MM.1S (cell line): ENCODE measurements around the gene HS1BP3.

Experiments used
- DNase-seq: peaks from one replicate; pipeline ENCODE4 v3.0.0-alpha.2; 2015
- H2AFZ ChIP-seq: fragments of 300-600 bp; sonication (generic); 2 replicates; pipeline ENCODE4 v1.6.0; 2016; ENCODE audit warnings: antibody characterized with exemption, low read length
- H3F3A ChIP-seq: fragments of 300-600 bp; sonication (generic); 2 replicates; pipeline ENCODE4 v1.6.1; 2016; ENCODE audit warnings: mild to moderate bottlenecking, antibody characterized with exemption, low read length, moderate library complexity, mixed read lengths; ENCODE audit not compliant: insufficient read depth
- H3K27ac ChIP-seq: fragments of 300-600 bp; sonication (generic); 2 replicates; pipeline ENCODE4 v1.5.1; 2016; ENCODE audit warnings: mild to moderate bottlenecking, low read length
- H3K27me3 ChIP-seq: fragments of 300-600 bp; sonication (generic); replicated peaks from 2 replicates; pipeline ENCODE4 v1.6.0; 2016; ENCODE audit warnings: low read length; ENCODE audit not compliant: insufficient read depth
- H3K36me3 ChIP-seq: fragments of 300-600 bp; sonication (generic); replicated peaks from 2 replicates; pipeline ENCODE4 v1.6.1; 2016; ENCODE audit warnings: mild to moderate bottlenecking, low read length, mixed read lengths; ENCODE audit not compliant: insufficient read depth
- H3K4me1 ChIP-seq: fragments of 300-600 bp; sonication (generic); 2 replicates; pipeline ENCODE4 v1.6.1; 2016; ENCODE audit warnings: low read length, mixed read lengths
- H3K4me2 ChIP-seq: fragments of 300-600 bp; sonication (generic); 2 replicates; pipeline ENCODE4 v1.6.0; 2016; ENCODE audit warnings: low read depth, low read length
- H3K4me3 ChIP-seq: fragments of 300-600 bp; sonication (generic); 2 replicates; pipeline ENCODE4 v1.5.1; 2016; ENCODE audit warnings: low read length, mixed read lengths
- H3K79me2 ChIP-seq: fragments of 300-600 bp; sonication (generic); 2 replicates; pipeline ENCODE4 v1.6.1; 2016; ENCODE audit warnings: mixed run types, low read length, mixed read lengths
- H3K9ac ChIP-seq: fragments of 300-600 bp; sonication (generic); 2 replicates; pipeline ENCODE4 v1.6.1; 2016; ENCODE audit warnings: low read length, mixed read lengths
- H3K9me2 ChIP-seq: fragments of 300-600 bp; sonication (generic); replicated peaks from 2 replicates; pipeline ENCODE4 v1.6.1; 2016; ENCODE audit warnings: mild to moderate bottlenecking, low read length, mixed read lengths; ENCODE audit not compliant: insufficient read depth
- H3K9me3 ChIP-seq: fragments of 300-600 bp; sonication (generic); replicated peaks from 2 replicates; pipeline ENCODE4 v1.6.1; 2016; ENCODE audit warnings: mild to moderate bottlenecking, low read length, mixed read lengths; ENCODE audit not compliant: insufficient read depth
- H4K20me1 ChIP-seq: fragments of 300-600 bp; sonication (generic); 2 replicates; pipeline ENCODE4 v1.6.1; 2016; ENCODE audit warnings: mild to moderate bottlenecking, low read length, moderate library complexity, mixed read lengths; ENCODE audit not compliant: insufficient read depth
- EZH2 ChIP-seq: fragments of 300-600 bp; sonication (generic); optimal IDR thresholded peaks from 2 replicates; pipeline ENCODE3; 2017; ENCODE audit warnings: low read depth, mild to moderate bottlenecking, antibody characterized with exemption, low read length, mixed read lengths
- EZH2phosphoT487 ChIP-seq: fragments of 300-600 bp; sonication (generic); IDR thresholded peaks from 2 replicates; pipeline ENCODE4 v1.6.1; 2018; ENCODE audit warnings: antibody characterized with exemption, low read length
- TF ChIP-seq, protein P1 (sequence below): fragments of 300-600 bp; sonication (generic); IDR thresholded peaks from 2 replicates; pipeline ENCODE4 v1.5.1; 2016; ENCODE audit warnings: antibody characterized with exemption, low read length, mixed read lengths

Gene HS1BP3

DNA sequence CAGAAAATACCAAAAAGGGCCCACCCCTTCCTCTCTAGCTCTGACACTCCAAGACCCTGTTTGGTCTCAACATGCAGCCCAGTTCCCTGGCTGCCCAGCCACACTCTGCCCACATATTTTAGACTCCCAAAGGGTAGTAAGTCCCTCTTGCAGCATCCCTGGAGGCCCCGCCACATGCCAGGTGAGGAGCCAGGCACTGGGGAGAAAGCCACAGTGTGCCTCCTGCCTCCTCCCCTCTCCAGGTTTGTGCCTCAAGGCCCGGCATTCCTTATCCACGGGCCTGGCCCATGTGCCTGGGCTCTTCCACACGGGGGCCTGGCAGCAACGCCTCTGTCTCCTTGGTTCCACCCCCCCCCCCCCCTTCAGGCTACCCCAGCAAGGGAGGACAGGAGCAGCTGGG is 75.5 kb downstream of the HS1BP3 start:
- Histone ChIP-seq H3K27me3 (no peaks in the 10 kb centered on the region), H3K36me3 (no peaks in the 10 kb centered on the region), H3K9me3 (no peaks in the 10 kb centered on the region), H2AFZ (no peak overlapping the region), H3K9me2 (no peaks in the 10 kb centered on the region), H3K27ac (no peak overlapping the region), H3K4me2 (no peak overlapping the region), H3K79me2 (no peaks in the 10 kb centered on the region), H3K4me3 (no peak overlapping the region), H4K20me1 (no peaks in the 10 kb centered on the region), H3K4me1 (peaks cover 38% of the 10 kb centered on the region), H3F3A (peaks cover 6% of the 10 kb centered on the region; the same call in 1 of the 2 replicates), H3K9ac (no peak overlapping the region)
- TF ChIP-seq EZH2phosphoT487 (no peak), EZH2 (no peak)
- TF ChIP-seq, protein P1, sequence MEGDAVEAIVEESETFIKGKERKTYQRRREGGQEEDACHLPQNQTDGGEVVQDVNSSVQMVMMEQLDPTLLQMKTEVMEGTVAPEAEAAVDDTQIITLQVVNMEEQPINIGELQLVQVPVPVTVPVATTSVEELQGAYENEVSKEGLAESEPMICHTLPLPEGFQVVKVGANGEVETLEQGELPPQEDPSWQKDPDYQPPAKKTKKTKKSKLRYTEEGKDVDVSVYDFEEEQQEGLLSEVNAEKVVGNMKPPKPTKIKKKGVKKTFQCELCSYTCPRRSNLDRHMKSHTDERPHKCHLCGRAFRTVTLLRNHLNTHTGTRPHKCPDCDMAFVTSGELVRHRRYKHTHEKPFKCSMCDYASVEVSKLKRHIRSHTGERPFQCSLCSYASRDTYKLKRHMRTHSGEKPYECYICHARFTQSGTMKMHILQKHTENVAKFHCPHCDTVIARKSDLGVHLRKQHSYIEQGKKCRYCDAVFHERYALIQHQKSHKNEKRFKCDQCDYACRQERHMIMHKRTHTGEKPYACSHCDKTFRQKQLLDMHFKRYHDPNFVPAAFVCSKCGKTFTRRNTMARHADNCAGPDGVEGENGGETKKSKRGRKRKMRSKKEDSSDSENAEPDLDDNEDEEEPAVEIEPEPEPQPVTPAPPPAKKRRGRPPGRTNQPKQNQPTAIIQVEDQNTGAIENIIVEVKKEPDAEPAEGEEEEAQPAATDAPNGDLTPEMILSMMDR, result no peak
- no peak for DNase-seq

DNA sequence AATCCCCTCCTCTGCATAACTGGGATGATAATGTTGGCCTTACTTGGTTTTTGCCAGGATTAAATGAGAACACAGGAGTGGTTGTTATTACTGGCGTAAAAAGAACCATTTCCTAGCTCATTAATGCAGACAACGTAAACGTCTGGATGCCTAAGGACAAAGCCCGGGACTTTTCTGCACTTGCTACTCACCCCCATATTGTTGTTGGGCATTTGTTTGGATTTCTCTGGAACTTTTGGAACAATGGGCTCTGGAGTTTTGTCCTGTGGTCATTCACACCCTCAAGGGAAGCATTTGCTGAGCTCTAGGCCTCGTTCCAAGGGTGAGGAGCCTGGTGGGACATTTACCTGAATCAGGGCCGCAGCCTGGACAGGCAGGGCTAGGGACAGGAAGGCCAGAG is 76.0 kb downstream of the HS1BP3 start:
- Histone ChIP-seq H3K4me2 (no peak overlapping the region), H3K4me1 (peaks cover 38% of the 10 kb centered on the region), H3K79me2 (no peaks in the 10 kb centered on the region), H3K4me3 (no peak overlapping the region), H4K20me1 (no peaks in the 10 kb centered on the region), H3K9ac (no peak overlapping the region), H3K9me2 (no peaks in the 10 kb centered on the region), H3K27ac (no peak overlapping the region), H3K9me3 (no peaks in the 10 kb centered on the region), H3F3A (peaks cover 6% of the 10 kb centered on the region; the same call in 1 of the 2 replicates), H3K36me3 (no peaks in the 10 kb centered on the region), H2AFZ (no peak overlapping the region), H3K27me3 (no peaks in the 10 kb centered on the region)
- DNase-seq, result no peak
- TF ChIP-seq EZH2phosphoT487 (no peak), EZH2 (no peak)
- TF ChIP-seq, protein P1, result no peak

DNA sequence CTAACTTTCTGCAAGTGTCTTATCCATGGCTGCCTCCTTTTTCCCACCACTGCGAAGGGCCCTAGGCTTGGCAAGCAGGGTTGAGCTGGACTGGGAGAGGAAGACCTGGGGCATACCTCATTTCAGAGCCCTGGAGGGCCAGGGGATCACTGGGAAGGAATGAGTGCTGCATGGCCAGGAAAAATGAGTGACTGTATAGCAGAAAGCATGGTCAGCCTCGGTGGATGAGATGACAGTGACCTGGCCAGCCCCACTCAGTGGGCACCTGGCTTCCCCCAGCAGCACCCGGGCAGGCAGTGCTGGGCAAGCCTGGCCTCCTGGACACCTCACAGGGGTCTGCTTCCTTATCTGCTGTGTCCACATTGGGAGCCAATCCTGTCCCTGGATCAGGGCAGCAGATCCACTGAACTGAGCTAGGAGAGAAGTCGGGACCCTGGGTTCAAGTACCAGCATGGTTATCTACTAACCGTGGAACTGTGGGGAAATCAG is 76.4 kb downstream of the HS1BP3 start:
- Histone ChIP-seq H3K4me3 (no peak overlapping the region), H3K4me2 (no peak overlapping the region), H3K27ac (no peak overlapping the region), H3K36me3 (no peaks in the 10 kb centered on the region), H3K9ac (no peak overlapping the region), H3K9me3 (no peaks in the 10 kb centered on the region), H2AFZ (no peak overlapping the region), H3K9me2 (no peaks in the 10 kb centered on the region), H3K79me2 (no peaks in the 10 kb centered on the region), H3F3A (peaks cover 6% of the 10 kb centered on the region; the same call in 1 of the 2 replicates), H3K27me3 (no peaks in the 10 kb centered on the region), H3K4me1 (peaks cover 38% of the 10 kb centered on the region), H4K20me1 (no peaks in the 10 kb centered on the region)
- TF ChIP-seq EZH2phosphoT487, result no peak
- no peak for TF ChIP-seq EZH2
- TF ChIP-seq, protein P1, result no peak
- DNase-seq, result no peak
